HG02973 (cell line): Measurements from ENCODE around the gene PCBP1.
"Not testable (repeated sequence)": the region's sequence is repeated elsewhere in the genome, so short reads cannot be mapped to it uniquely, and the experiment has no call there.

Experiments
- ATAC-seq: cut with Tn5 transposase; IDR thresholded peaks from one replicate; pipeline ENCODE4 v1.9.1; 2021; ENCODE audit warnings: moderate library complexity; ENCODE audit not compliant: unreplicated experiment

PCBP1 gene

DNA sequence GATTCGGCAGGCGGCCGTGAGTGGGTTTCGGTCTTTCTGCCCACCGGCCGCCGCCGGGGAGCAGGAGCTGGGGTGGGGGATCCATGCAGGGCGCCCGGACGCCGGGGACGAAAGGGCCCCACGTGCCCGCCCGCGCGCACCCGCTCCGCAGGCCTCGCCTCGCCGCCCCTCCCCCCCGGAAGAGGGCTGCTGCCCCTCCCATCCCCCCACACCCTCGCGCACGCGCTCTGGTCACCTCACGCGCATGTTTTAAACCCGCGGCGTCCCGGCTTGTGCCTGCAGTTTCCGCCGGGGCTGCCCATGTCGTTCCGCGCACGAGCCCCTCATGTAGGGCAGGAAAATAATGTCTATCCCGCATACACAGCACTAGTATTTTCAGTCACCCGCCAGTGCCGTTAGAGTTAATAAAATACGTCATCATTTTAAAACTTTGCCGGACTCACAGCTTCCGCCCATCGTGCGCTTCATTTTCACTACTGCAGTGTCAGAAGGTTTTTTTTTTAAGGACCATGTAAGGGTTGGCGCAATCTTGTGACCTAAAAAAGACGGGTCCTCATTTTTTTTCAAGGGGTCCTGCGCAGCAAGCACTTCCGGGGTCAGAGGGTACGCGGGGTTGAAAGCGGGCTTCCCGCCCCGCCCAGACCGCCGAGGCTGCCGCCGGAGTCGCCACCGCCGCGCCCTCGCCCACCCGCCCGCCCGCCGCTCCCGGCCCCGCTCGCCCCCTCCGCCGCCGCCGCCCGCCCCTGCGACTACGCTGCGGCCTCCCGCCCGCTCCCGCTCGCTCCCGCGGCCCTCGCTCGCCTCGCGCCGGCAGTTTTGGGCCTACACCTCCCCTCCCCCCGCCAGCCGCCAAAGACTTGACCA lies at the start of gene PCBP1:
PCBP1 (plus strand) TSS at position 640 of the 864 bp plus-strand sequence. CDS start 267 bp downstream, outside the sequence.
- peak; percentile 33 for ATAC-seq

DNA sequence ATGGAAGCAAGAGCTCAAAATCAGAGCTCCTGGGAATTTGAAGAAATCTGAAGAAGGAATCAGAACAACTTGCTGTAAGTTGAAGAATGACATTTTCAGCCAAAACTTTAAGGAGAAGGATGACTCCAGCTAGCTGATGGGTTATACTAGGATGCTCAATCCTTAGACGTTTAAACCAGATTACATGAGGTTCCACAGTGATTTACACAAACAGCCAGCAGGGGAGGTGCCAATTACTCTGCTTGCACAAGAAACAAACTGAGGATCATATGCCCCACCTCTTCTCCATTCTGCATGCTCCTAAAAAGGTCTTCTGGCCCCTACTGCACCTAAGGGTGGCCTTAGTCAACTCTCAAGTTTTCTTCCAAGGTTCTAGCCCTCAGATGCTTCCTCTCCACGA lies 47.9 kb upstream of the PCBP1 start:
- ATAC-seq: no peak

DNA sequence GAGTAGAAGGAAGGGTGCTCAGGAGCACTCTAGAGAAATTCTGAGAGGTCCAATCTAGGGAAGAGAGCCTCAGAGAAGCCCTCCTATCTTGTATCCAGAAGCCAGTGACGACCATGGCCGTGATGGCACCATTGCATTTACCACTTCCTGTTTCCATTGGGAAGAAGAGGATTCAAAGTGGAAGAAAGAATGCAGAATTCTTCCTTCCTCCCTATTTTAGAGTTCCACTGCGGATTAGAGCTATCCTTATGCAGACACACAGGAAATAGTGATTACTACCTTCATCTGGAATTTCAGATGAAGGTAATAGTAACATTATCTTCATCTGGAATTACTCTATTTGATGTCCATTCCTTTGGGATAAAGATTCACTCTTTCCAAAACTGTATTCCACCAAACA lies 45.6 kb upstream of the PCBP1 start:
- ATAC-seq: no peak

DNA sequence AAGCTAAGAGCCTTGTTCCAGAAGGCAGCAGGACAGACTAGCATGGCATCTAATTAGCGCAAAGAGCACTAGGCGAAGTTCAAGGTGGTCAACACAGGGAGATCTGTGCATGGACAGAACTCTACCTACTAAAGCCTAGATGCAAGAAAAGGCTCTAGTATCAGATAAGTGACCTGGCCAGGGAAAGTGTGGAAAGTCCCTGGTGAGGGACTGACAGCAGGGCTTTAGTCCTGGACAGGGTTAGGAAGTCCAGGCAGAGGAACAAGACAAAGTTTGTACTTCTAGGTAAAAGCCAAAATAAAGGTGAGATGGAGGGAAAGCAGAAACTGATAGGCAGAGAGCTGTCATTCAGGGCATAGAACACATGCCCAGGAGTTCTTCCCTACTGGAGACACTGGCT lies 45.0 kb upstream of the PCBP1 start:
- ATAC-seq: no peak

DNA sequence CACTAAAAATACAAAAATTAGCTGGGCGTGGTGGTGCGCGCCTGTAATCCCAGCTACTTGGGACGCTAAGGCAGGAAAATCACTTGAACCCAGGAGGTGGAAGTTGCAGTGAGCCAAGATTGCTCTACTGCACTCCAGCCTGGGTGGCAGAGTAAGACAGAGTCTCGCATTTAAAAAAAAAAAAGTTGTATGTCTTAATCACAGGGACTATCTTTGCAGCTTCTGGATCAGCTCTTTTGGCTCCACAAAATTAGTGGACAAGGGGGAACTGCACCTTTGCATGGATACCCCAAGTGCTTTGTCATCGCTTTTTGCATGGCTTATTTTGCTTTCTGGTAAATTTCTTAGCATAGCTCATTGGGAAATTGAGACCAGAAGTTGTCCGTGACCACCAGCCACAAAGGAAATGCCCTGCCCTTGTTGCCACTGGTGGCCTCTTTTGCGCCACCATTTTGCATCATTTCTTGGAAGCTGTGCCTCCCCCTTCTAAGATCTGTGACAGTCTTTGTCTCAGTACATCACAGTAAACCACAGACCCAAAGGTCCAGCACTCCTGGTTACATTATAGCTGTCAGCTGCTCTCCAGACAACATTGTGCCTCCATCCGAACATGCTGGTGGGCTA lies 43.9 kb upstream of the PCBP1 start:
- no peak for ATAC-seq

DNA sequence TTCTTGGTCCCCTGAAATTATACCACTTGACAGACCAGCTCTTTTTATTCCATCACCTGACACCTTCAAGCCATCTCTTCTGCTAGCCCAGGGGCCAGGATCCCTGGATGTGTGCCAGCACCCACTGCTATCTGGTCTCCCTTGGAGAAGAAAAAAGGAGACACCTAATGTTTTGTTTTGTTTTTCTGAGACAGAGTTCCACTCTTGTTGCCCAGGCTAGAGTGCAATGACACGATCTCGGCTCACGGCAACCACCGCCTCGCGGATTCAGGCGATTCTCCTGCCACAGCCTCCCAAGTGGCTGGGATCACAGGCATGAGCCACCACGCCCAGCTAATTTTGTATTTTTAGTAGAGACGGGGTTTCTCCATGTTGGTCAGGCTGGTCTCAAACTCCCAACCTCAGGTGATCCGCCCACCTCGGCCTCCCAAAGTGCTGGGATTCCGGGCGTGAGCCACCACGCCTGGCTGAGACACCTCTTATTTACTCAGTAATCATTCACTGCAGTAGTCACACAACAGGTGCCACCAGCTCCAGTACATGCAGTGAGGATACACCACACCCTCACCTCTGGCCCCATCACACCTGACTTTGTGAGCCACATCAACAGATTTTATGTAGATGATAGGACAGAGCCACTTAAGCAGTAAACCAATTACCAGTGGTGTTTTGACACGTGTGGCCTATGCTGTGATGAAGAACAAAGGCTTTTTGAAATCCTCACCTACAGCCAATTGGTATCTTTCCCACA lies 42.8 kb upstream of the PCBP1 start:
- ATAC-seq: no peak

DNA sequence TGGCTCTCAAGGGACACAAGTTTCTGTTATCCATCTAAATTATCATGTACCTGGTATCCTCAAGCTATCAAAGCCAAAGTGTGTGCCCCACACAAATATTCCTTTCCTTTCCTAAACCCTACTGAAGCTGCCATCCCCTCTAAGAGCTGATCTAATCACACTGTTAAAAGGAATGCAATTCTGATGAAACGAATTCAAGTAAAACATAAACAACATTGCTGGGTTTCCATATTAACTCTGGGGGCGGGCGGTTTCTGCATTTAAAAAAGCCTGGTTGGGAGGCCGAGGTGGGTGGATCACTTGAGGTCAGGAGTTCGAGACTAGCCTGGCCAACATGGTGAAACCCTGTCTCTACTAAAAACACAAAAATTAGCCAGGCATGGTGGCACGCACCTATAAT lies 41.9 kb upstream of the PCBP1 start:
- ATAC-seq: no peak

DNA sequence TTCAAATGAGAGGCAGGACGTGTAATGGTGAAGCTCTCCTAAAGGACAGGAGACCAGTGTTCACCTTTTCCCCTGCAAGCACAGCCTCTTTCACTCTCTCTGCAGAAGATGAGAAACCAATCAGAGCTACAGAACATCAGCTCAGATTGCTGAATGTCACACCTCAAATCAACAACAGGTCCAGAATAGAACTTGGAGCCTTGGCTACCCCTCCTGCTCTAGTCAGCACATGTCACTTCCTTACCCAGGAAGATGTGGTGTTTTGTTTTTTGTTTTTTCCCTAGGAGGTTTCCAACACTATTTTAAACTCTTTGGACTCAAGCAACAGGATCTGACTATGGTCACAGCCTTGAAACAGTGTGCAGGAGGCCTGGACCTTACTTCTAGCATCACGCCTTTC lies 41.3 kb upstream of the PCBP1 start:
- ATAC-seq: no peak

DNA sequence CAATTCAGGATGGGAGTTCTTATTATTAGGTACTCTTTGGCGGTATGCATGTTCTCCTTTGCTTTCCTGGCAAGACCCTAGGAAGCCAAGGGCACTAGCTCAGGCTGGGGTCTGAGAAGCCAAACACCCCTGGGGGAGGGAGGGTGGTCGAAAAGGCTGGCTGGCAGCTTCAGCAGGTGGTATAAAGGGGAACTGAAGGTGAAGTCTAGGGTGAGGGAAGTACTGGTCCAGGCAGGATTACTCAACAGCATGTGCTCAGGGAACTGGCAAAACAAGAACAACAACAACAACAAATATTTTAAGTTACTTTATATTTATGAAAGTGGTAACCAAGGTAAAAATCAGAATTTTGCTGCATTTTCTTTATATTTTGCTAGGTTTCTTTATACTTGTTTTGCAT lies 40.7 kb upstream of the PCBP1 start:
- no peak for ATAC-seq

DNA sequence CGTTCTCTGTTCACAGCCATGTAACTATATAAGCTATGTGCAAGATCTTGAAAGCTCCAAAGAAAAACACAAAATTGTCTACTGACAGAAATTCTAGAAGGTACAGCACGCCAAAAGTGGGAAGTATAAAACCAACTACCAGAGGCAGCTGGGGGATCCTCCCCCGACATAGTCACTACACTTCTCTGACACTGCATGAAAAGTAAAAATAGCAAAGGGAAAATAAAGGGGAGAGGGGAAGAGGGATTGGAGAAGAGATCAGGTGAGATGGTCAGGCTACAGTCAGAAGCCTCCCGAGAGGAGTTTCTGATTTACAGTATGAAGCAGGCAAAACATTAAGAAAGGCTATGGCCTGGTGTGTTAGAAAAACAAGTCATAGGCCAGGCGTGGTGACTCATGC lies 39.8 kb upstream of the PCBP1 start:
- no peak for ATAC-seq

DNA sequence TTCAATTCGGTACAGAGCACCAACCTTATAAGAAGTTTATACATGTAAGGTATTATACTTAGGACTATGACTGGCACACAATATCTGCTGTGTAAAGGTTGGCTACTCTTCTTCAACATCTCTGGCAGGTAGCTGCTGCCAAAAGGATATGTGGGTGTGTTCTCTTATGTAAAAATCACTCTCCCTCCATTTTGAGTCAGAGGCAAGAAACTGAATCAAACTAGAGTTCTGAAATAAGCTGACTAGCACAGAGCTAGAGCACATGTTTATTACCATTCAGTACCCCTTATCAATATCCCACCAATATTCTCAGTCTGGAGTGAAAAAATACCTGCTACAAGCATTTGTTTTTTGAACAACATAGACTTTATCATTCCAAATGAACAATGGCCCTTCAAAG lies 38.0 kb upstream of the PCBP1 start:
- ATAC-seq: no peak

DNA sequence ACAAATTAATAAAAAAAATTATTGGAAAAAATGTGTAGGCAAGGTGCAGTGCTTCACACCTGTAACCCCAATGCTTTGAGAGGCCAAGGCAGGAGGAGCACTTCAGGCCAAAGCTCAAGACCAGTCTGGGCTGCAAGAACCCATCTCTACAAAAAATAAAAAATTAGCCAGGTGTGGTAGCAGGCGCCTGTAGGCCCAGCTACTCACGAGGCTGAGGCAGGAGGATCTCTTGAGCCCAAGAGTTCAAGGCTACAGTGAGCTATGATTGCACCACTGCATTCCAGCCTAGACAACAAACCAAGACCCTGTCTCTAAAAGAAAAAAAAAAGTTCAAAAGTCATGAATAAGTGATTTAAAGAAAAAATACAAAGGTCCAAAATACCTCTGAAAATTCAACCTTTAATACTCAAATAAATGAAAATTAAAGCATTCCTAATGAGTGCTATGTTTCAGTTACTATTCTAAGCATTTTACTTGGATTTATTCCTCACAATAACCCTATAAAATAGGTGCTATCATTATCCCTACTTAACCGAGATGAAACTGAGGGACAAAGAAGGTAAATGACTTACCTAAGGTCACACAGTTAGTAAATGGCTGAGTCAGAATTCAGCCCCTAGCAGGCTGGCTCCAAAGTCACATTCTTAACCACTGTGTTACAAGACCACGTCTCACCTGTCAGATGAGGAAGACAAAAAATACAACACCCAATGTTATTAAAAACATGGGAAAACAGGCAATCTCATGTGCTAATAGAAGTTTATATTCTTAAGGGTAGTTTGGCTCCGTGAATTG lies 36.4 kb upstream of the PCBP1 start:
- no peak for ATAC-seq

DNA sequence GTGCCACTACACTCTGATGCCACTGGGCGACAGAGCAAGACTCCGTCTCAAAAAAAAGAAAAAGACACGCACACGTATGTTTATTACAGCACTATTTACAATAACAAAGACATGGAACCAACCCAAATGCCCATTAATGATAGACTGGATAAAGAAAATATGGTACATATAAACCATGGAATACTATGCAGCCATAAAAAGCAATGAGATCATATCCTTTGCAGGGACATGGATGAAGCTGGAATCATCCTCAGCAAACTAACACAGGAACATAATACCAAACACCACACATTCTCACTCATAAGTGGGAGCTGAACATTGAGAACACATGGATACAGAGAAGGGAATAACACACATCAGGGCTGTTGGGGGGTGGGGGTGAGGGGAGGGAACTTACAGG lies 32.0 kb upstream of the PCBP1 start:
- ATAC-seq: not testable (repeated sequence)

DNA sequence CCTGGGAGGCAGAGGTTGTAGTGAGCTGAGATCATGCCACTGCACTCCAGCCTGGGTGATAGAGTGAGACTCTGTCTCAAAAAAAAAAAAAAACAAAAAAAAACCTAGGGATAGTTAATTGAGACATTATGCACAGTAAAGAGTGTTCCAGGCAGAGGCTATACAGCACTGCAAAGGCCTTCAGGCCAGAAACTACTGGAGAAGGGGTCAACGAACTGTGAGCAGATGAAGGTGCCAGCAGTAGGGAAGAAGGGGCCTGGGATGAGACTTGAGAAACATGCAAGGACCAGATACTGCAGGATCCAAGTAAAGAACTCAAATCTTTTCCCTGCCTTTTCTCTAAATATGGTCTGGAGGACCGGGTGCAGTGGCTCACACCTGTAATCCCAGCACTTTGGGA lies 26.0 kb upstream of the PCBP1 start:
- no peak for ATAC-seq

DNA sequence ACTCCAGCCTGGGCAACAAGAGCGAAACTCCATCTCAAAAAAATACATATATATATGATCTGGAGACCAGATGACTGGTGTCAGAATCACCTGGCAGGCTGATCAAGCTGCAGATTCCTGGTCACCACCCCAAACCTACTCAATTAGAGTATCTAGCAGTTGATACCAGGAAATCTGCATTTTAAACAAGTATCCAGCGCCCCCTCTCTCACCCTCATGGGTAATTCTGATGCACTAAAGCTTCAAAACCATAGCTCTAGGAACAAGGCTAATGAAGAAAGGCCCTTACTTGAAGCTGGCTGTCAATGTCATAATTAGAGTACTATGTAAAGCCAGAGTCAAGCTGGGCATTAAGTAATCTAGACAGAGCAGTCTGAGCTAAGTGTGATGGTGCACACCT lies 25.0 kb upstream of the PCBP1 start:
- no peak for ATAC-seq

DNA sequence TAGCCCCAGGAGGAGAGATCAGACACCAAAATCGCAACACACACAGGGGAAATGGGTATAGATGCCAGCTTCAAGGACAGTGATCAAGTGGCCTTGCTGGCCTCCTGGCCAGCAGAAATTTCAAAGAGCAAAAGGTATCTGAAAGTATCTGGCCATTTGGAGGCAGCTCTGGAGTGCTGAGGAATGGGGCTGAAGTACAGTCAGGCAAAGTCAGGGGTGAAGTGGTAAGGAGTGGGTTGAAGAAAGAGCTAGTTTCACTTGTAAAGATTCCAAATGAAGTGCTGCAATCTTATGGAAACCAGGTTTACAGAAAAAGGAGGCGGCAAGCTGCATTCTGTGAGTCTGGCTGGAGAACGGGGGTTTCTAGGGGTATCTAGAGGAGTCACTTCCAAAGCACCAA lies 19.2 kb upstream of the PCBP1 start:
- no peak for ATAC-seq

DNA sequence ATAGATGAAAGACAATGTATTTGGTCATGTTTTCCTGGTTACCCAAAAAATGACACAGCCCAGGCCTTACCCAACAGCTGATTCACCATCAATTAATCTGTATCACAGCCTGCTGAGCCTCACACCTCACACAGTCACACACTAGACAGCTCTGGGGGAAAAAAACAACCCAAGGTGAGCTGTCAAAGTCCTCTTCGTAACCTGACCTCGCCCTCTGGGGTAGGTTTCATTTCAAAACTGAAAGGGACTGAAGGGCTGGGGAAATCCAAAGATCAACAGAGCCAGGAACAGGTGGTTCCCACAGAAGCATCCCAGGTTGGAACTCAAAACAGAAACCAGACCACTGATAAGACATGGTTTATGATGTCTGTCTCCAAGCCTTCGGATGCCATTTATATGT lies 18.2 kb upstream of the PCBP1 start:
- ATAC-seq: peak; percentile 80

DNA sequence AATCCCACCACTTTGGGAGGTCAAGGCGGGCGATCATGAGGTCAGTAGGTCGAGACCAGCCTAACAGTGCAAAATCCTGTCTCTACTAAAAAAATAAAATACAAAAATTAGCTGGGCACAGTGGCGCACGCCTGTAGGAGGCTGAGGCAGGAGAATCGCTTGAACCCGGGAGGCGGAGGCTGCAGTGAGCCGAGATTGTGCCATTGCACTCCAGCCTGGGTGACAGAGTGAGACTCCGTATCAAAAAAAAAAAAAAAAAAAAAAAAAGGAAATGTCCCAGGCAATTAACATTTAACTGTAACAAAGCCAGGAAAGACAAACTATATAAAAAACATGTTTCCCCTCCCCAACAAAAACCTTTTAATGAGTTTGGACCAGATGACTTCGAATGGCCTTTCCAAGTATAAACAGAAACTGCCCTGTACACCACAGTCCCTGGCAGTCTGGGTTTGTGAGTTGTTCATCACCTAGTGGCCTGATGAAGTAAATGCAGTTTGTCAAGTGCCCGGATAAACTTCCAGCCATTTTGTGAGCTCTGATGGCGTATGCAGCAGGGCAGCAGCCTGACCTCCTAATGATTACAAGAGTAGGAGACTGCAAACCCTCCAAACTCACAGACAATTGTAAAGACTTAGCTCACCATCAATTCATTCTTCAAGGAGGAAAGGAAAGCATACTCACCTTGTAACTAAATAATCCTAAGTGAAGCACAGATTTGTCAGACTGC lies 16.6 kb upstream of the PCBP1 start:
- ATAC-seq: peak; percentile 63

DNA sequence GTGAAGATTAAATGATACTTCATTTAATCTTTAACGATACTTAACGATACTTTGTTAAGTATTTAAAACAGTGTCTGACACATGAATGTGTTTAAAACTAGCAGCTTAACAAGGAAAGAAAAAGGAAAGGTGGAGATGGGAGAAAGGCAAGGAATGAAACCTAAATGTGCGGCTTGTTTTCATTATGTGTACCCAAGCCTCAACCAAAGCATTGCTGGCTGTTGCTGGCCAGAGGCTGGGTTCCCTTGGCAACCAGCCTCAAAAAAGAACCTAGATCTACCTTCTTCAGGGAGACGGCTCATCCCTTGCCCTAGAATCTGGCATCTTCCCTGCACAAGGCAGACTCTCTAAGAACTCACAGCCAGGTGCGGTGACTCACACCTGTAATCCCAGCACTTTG lies 13.8 kb upstream of the PCBP1 start:
- ATAC-seq: no peak

DNA sequence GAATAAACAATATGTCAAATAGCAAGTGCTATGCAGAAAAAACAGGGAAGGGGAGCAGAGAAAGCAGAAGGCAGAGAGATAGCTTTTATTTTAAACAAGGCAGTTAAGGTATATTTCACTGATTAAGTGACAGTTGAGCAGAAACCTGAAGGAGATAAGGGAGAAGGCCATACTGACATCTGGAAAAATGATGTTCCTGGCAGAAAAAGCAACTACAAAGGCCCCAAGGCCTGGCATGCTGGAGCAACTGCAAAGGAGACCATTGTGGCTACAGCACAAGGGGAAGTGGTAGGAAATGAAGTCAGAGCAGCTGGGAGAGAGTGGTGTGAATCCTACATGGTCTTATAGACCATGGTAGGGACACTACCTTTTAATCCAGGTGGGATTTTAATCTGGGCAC lies 8.9 kb upstream of the PCBP1 start:
- no peak for ATAC-seq
